Natural killer cell (primary cell): ENCODE results near the gene CROCC2. TPM values are rescaled to one million over a fixed set of nuclear protein-coding genes. Genes with fewer than 3 reads are reported as not detected.

Experiments
- ATAC-seq, 3 donors: fragments of 150-1000 bp in 2 of 3; fragments of 200-7000 bp in 1 of 3; cut with Tn5 transposase; 1 replicate in 1 of 3; 2 replicates in 2 of 3; pipeline ENCODE4 v1.10.0; 2021; ENCODE audit warnings: mild to moderate bottlenecking in 2 of 3, moderate library complexity in 2 of 3
- DNase-seq, 2 donors: peaks; one replicate each; pipeline versions ENCODE4 v3.0.0 to v3.0.0-alpha.2; 2013 to 2021; ENCODE audit warnings: mixed read lengths in 1 of 2
- H3K27ac ChIP-seq: one replicate; pipeline ENCODE4 v1.5.1; 2013; ENCODE audit warnings: mild to moderate bottlenecking, low read length
- H3K27me3 ChIP-seq: one replicate; pipeline ENCODE4 v1.6.1; 2013; ENCODE audit warnings: low read length; ENCODE audit not compliant: control insufficient read depth, insufficient read depth
- H3K36me3 ChIP-seq: one replicate; pipeline ENCODE4 v1.6.1; 2013; ENCODE audit warnings: low read length; ENCODE audit not compliant: control insufficient read depth, insufficient read depth
- H3K4me1 ChIP-seq: one replicate; pipeline ENCODE4 v1.6.1; 2013; ENCODE audit warnings: low read length; ENCODE audit not compliant: control insufficient read depth, insufficient read depth
- H3K4me3 ChIP-seq: one replicate; pipeline ENCODE4 v1.5.1; 2013; ENCODE audit warnings: low read length
- H3K9me3 ChIP-seq: one replicate; pipeline ENCODE4 v1.6.1; 2013; ENCODE audit warnings: low read length; ENCODE audit not compliant: control insufficient read depth, insufficient read depth
- H3K27ac Mint-ChIP-seq, 2 donors: one replicate each; pipeline ENCODE4 v1.8.0; 2022; ENCODE audit warnings: mild to moderate bottlenecking in 2 of 2, mixed read lengths in 2 of 2, moderate library complexity in 1 of 2
- H3K27me3 Mint-ChIP-seq, 2 donors: one replicate each; pipeline ENCODE4 v1.8.0; 2022; ENCODE audit warnings: low read depth in 2 of 2, mixed read lengths in 2 of 2
- H3K36me3 Mint-ChIP-seq: one replicate; pipeline ENCODE4 v1.8.0; 2022; ENCODE audit warnings: mixed read lengths
- H3K4me1 Mint-ChIP-seq, 2 donors: one replicate each; pipeline ENCODE4 v1.8.0; 2022; ENCODE audit warnings: mixed read lengths in 2 of 2
- H3K4me3 Mint-ChIP-seq: one replicate; pipeline ENCODE4 v1.8.0; 2022; ENCODE audit warnings: mild to moderate bottlenecking, moderate library complexity, mixed read lengths
- H3K9me3 Mint-ChIP-seq, 2 donors: one replicate each; pipeline ENCODE4 v1.8.0; 2022; ENCODE audit warnings: mixed read lengths in 2 of 2
- WGBS: methylation state at CpG from one replicate; pipeline ENCODE4 v1.1.7; 2013; ENCODE audit warnings: missing lambda C conversion rate; ENCODE audit not compliant: insufficient coverage; 5-methylcytosine and 5-hydroxymethylcytosine counted together
- intact Hi-C: fragments of 100-400 bp; cut with micrococcal nuclease; formaldehyde crosslinking; loops from one replicate; pipeline ENCODE4 v1.14.2; 2022
- total RNA-seq, 4 donors: library from RNA; stranded (reverse); fragments of 120-200 nt in 1 of 4; gene quantifications; one replicate each; pipeline versions ENCODE4 v1.2.3 to v1.2.4, GENCODE V29; 2013 to 2022
- TF ChIP-seq, protein P1 (sequence below): fragments of 200-600 bp; IDR thresholded peaks from one replicate; pipeline ENCODE4 v1.8.0; 2022; ENCODE audit warnings: antibody characterized with exemption

Gene CROCC2
- total RNA-seq, 3 donors from 2014 or later (not counting 1 experiment from before 2014, with no cell fraction given), result 0.14 TPM; not detected in 2

DNA sequence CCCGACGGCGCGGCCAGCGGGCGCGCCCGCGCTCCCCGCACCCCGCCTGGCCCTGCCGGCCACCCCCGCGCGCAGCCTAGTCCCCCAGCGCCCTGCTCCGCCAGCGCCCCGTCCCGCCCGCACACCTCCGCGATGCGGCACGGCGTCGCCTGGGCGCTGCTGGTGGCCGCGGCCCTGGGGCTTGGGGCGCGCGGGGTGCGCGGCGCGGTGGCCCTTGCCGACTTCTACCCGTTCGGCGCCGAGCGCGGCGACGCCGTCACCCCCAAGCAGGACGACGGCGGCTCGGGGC, 92.5 kb downstream of the CROCC2 start:
- H3K4me3 ChIP-seq, result no peak overlapping the region

GRCh38 chr2:240998995-240999791, 93.1 kb downstream of the CROCC2 start:
- peak in 2 of 3 donors; percentile 17 to 24 for ATAC-seq

More for the DNA sequence above, 92.5 kb downstream of the CROCC2 start:
- intact Hi-C loops, result no loop called here
- Histone ChIP-seq H3K36me3 (no peaks in the 10 kb centered on the region), H3K4me1 (peaks cover 7% of the 10 kb centered on the region), H3K27ac (no peak overlapping the region), H3K9me3 (peaks cover 6% of the 10 kb centered on the region), H3K27me3 (peaks cover 6% of the 10 kb centered on the region)
- H3K4me1 Mint-ChIP-seq, result peaks cover 0 to 9% of the 10 kb centered on the region in 2 donors
- H3K4me3 Mint-ChIP-seq, result peak overlapping the region; percentile 61
- H3K27ac Mint-ChIP-seq, result no peak overlapping the region
- peaks cover 11 to 23% of the 10 kb centered on the region in 2 donors for H3K27me3 Mint-ChIP-seq
- TF ChIP-seq, protein P1, sequence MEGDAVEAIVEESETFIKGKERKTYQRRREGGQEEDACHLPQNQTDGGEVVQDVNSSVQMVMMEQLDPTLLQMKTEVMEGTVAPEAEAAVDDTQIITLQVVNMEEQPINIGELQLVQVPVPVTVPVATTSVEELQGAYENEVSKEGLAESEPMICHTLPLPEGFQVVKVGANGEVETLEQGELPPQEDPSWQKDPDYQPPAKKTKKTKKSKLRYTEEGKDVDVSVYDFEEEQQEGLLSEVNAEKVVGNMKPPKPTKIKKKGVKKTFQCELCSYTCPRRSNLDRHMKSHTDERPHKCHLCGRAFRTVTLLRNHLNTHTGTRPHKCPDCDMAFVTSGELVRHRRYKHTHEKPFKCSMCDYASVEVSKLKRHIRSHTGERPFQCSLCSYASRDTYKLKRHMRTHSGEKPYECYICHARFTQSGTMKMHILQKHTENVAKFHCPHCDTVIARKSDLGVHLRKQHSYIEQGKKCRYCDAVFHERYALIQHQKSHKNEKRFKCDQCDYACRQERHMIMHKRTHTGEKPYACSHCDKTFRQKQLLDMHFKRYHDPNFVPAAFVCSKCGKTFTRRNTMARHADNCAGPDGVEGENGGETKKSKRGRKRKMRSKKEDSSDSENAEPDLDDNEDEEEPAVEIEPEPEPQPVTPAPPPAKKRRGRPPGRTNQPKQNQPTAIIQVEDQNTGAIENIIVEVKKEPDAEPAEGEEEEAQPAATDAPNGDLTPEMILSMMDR, result no peak
- ATAC-seq, result peak; percentile 15 to 51 (median 44)
- H3K9me3 Mint-ChIP-seq, result peaks cover 0 to under 1% of the 10 kb centered on the region in 2 donors
- DNase-seq, result no peak
- 1% methylated on average over 51 of the region's 51 CpGs for WGBS
- no peaks in the 10 kb centered on the region for H3K36me3 Mint-ChIP-seq

GRCh38 chr2:240999873-241000541, 93.9 kb downstream of the CROCC2 start:
- H3K4me3 Mint-ChIP-seq, result peak overlapping the region; percentile 55
- no peak overlapping the region for H3K27ac ChIP-seq
- peaks cover 7% of the 10 kb centered on the region for H3K4me1 ChIP-seq
- TF ChIP-seq, protein P1, result no peak
- 75% methylated on average over 19 of the region's 19 CpGs for whole genome bisulfite sequencing
- peaks cover 0 to 9% of the 10 kb centered on the region in 2 donors for H3K4me1 Mint-ChIP-seq
- H3K9me3 ChIP-seq, result peaks cover 14% of the 10 kb centered on the region
- peaks cover 6% of the 10 kb centered on the region for H3K27me3 ChIP-seq
- H3K27ac Mint-ChIP-seq, result no peak overlapping the region
- peaks cover 2 to 3% of the 10 kb centered on the region in 2 donors for H3K9me3 Mint-ChIP-seq
- peak in 1 of 2 donors; percentile 11 for DNase-seq
- H3K4me3 ChIP-seq, result no peak overlapping the region
- intact Hi-C loops, result no loop called here
- H3K27me3 Mint-ChIP-seq, result peaks cover 11 to 23% of the 10 kb centered on the region in 2 donors
- no peak for ATAC-seq
- H3K36me3 ChIP-seq, result no peaks in the 10 kb centered on the region
- no peaks in the 10 kb centered on the region for H3K36me3 Mint-ChIP-seq

More at GRCh38 chr2:240998995-240999791, 93.1 kb downstream of the CROCC2 start:
- TF ChIP-seq, protein P1, result no peak
- peaks cover 0 to 9% of the 10 kb centered on the region in 2 donors for H3K4me1 Mint-ChIP-seq
- no peaks in the 10 kb centered on the region for H3K36me3 Mint-ChIP-seq
- peak overlapping the region; percentile 61 for H3K4me3 Mint-ChIP-seq
- H3K9me3 ChIP-seq, result peaks cover 10% of the 10 kb centered on the region
- WGBS, result 13% methylated on average over 71 of the region's 71 CpGs
- peaks cover 7% of the 10 kb centered on the region for H3K4me1 ChIP-seq
- no peak overlapping the region for H3K27ac Mint-ChIP-seq
- DNase-seq, result peak in 1 of 2 donors; percentile 12
- H3K4me3 ChIP-seq, result no peak overlapping the region
- intact Hi-C loops, result no loop called here
- no peaks in the 10 kb centered on the region for H3K36me3 ChIP-seq
- H3K27me3 Mint-ChIP-seq, result peaks cover 11 to 23% of the 10 kb centered on the region in 2 donors
- H3K9me3 Mint-ChIP-seq, result peaks cover 2 to 3% of the 10 kb centered on the region in 2 donors
- no peak overlapping the region for H3K27ac ChIP-seq
- peaks cover 6% of the 10 kb centered on the region for H3K27me3 ChIP-seq
